OCI-LY1 (cell line): Measurements from ENCODE around the gene TOP1.

Experiments
- EZH2 ChIP-seq: fragments of 200-600 bp; sonication (generic), shearing (Covaris generic); IDR thresholded peaks from 2 replicates; pipeline ENCODE4 v1.8.0; 2017; ENCODE audit warnings: borderline replicate concordance, mixed run types, mild to moderate bottlenecking, antibody characterized with exemption, low read length, moderate library complexity, mixed read lengths
- TF ChIP-seq, protein P1 (sequence below): fragments of 200-600 bp; sonication (generic), shearing (Covaris generic); IDR thresholded peaks from 2 replicates; pipeline ENCODE4 v1.5.1; 2017; ENCODE audit warnings: mild to moderate bottlenecking, antibody characterized with exemption, low read length, moderate library complexity, mixed read lengths

DNA sequence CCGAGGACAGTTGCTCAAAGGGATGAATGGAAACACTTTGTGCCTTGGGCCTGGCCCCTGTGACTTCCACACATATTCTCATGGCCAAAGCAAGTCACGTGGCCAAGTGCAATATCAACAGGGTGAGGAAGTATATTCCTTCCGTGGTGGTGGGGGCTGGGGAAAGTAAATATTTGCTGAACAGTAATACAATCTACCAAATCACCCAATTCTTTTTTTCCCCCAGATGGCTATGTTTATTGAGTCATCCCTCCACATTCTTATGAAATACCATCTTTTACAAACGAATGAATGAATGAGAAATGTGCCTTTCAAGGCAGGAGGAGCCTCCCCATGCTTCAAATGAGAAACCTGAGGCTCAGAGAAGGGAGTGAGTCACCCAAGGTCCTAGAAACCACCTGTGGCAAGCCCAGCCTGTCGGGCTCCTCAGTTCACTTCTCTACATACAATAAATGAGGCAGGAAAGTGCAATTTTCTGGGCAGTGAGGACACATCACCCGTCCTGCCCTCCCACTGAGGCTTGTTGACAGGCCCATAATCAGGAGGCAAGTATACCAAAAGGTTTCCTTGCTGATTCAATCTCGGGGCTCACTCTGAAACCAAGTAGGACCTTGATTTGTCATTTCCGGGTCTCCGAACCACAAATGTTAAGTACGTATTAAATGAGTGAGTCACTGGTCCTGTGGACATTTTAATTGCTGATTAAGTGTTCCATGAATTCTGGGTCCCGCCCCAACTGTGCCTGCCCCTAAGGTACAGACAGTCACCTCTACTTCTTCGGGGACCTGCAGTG, 25.3 kb upstream of the TOP1 start:
- TF ChIP-seq, protein P1, sequence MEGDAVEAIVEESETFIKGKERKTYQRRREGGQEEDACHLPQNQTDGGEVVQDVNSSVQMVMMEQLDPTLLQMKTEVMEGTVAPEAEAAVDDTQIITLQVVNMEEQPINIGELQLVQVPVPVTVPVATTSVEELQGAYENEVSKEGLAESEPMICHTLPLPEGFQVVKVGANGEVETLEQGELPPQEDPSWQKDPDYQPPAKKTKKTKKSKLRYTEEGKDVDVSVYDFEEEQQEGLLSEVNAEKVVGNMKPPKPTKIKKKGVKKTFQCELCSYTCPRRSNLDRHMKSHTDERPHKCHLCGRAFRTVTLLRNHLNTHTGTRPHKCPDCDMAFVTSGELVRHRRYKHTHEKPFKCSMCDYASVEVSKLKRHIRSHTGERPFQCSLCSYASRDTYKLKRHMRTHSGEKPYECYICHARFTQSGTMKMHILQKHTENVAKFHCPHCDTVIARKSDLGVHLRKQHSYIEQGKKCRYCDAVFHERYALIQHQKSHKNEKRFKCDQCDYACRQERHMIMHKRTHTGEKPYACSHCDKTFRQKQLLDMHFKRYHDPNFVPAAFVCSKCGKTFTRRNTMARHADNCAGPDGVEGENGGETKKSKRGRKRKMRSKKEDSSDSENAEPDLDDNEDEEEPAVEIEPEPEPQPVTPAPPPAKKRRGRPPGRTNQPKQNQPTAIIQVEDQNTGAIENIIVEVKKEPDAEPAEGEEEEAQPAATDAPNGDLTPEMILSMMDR = no peak
- TF ChIP-seq EZH2 = no peak
